Coronary artery (tissue), 2 donors: ENCODE measurements around the gene CEP192.
A peak's percentile ranks its signal among the peaks of the same experiment; 100 is the strongest.
"Not testable (repeated sequence)": the region's sequence is repeated elsewhere in the genome, so short reads cannot be mapped to it uniquely, and the experiment has no call there.

Experiments
- DNase-seq: peaks from one replicate; pipeline ENCODE4 v3.0.0-alpha.2; 2017; ENCODE audit warnings: low spot score
- H3K27ac ChIP-seq, 2 donors: fragments of 200-600 bp; sonication (generic); one replicate each; pipeline ENCODE4 v1.5.1; 2016 to 2019
- H3K4me3 ChIP-seq: fragments of 200-600 bp; sonication (generic); 2 replicates; pipeline ENCODE4 v1.5.1; 2016; ENCODE audit warnings: mild to moderate bottlenecking, moderate library complexity
- CTCF ChIP-seq: fragments of 200-600 bp; sonication (generic); IDR thresholded peaks from one replicate; pipeline ENCODE4 v1.5.1; 2019; ENCODE audit warnings: antibody characterized with exemption

Gene CEP192

GRCh38 chr18:12975488-12975887 is 15.7 kb upstream of the CEP192 start:
- no peak for DNase-seq
- Histone ChIP-seq H3K27ac (no peak overlapping the region), H3K4me3 (no peak overlapping the region)
- TF ChIP-seq CTCF, result no peak

- no peak for TF ChIP-seq CTCF
Measured at GRCh38 chr18:12976305-12976704, 14.9 kb upstream of the CEP192 start.

GRCh38 chr18:12980065-12980464 is 11.1 kb upstream of the CEP192 start:
- not testable (repeated sequence) for H3K27ac ChIP-seq, DNase-seq, H3K4me3 ChIP-seq

More at GRCh38 chr18:12976305-12976704, 14.9 kb upstream of the CEP192 start:
- DNase-seq, result no peak
- Histone ChIP-seq H3K27ac (no peak overlapping the region), H3K4me3 (no peak overlapping the region)

DNA sequence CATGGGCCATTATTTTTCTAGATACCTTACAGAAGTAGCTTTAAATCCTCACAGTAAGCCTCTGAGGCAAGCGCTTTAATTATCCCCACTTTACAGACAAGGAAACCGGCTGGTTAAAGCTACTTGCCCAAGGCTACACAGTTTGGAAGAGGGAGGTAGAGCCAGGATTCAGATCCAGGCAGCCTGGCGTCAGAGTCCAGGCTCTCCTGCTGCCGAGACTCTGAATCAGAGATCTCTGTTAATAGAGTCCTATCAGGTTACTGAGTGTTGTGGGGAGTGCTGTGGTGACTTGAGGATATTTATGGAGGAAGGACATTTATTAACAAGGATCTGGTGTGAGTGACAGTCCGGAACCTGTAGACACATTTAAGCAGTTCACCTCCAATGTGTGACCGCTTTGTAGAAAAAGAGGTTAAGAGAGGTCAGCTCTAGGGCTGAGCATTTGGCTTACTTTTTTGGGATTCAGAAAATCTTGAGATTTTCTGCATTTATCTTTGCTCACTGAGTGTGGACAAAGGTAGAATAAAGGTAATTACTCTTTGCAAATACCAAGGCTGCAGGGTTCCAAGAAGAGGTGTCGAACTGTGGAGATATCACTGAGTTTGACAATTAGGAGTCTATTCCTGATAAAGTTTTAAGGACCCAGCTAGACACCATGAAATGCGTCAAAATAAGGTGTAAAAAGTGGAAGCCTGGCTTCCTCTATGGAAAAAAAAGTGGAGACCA is 1.6 kb upstream of the CEP192 start:
- no peak for DNase-seq
- TF ChIP-seq CTCF, result no peak
- no peak overlapping the region for H3K4me3 ChIP-seq
- H3K27ac ChIP-seq, result no peak overlapping the region

DNA sequence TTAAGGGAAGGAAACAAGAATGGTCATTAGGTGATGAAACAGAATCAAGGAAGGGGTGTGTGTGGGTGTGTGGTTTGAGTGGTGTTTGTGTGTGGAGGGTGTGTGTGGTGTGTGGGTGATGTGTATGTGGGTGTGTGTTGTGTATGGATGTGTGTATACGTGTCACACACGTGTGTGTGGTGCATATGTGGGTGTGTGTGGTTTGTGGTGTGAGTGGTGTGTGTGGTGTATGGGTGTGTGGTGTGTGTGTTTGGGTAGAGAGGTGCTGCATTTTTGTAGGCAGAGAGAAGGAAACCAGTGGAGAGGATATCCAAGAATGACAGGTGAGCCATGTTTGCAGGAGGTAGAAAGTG is 1.1 kb upstream of the CEP192 start:
- H3K4me3 ChIP-seq, result peak overlapping the region; percentile 93
- DNase-seq, result no peak
- TF ChIP-seq CTCF, result no peak
- H3K27ac ChIP-seq, result no peak overlapping the region

DNA sequence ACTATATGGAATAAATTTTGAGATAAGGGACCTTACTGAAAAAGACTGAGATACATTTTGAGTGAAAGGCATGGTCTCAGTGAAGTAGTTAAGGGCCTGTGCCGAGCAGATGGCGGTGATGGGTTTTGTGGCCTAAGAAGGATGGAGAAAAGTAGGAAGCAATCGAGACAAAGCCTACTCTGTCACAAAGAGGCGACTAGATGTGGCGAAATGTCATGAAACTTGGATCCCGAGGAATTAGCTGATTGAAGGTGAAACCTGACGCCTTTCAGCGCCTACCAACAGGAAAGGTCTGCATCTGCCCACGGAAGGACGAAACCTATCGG is 558 bp upstream of the CEP192 start:
- DNase-seq, result no peak
- TF ChIP-seq CTCF, result no peak
- Histone ChIP-seq H3K27ac (peak overlapping the region; percentile 54 to 56), H3K4me3 (peak overlapping the region; percentile 93)

DNA sequence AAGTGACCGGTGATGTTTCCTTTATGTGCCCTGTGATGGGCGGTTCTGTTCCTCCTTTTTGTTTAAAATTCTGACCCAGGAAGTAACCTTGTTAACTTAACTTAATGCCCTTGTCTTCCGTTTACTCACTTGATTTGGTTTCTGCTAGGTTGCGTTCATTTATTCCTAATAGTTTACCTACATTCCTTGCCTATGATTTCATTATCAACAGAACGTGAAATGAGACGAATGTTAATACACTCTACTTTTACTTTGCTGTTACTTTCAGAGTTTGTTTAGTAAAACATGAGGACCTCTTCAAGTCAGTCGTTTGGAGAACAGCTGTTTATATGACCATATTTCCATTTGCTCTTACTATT is 638 bp downstream of the CEP192 start:
- TF ChIP-seq CTCF, result no peak
- H3K4me3 ChIP-seq, result peak overlapping the region; percentile 93
- no peak for DNase-seq
- peak overlapping the region; percentile 82 to 93 for H3K27ac ChIP-seq

DNA sequence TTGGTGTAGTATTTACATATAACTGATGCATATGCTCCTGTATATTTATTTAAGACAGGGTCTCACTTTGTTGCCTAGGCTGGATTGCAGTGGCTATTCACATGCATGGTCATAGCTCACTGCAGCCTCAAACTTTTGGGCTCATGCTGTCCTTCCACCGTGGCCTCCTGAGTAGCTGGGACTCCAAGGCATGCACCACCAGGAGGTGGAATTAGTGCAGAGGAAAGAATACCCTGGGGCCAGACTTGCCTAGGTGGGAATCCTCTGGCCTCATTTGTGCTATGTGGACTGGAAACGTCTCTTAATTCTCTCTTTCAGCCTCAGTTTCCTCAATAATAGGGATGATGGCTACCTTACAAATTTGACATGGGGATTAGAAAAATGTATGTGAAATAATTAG is 2.3 kb downstream of the CEP192 start:
- H3K27ac ChIP-seq, result no peak overlapping the region

More for the DNA sequence above, 2.3 kb downstream of the CEP192 start:
- no peak for DNase-seq
- no peak for TF ChIP-seq CTCF
- no peak overlapping the region for H3K4me3 ChIP-seq
